GM21526 (cell line): Measurements from ENCODE around the gene ZCCHC8.
"Not testable (repeated sequence)": the region's sequence is repeated elsewhere in the genome, so short reads cannot be mapped to it uniquely, and the experiment has no call there.

ENCODE experiments used
- ATAC-seq: cut with Tn5 transposase; IDR thresholded peaks from one replicate; pipeline ENCODE4 v1.9.1; 2021; ENCODE audit warnings: moderate library complexity; ENCODE audit not compliant: unreplicated experiment, low FRiP score

The ZCCHC8 gene

GRCh38 chr12:122474324-122474716 lies 26.4 kb downstream of the ZCCHC8 start:
- ATAC-seq = no peak

DNA sequence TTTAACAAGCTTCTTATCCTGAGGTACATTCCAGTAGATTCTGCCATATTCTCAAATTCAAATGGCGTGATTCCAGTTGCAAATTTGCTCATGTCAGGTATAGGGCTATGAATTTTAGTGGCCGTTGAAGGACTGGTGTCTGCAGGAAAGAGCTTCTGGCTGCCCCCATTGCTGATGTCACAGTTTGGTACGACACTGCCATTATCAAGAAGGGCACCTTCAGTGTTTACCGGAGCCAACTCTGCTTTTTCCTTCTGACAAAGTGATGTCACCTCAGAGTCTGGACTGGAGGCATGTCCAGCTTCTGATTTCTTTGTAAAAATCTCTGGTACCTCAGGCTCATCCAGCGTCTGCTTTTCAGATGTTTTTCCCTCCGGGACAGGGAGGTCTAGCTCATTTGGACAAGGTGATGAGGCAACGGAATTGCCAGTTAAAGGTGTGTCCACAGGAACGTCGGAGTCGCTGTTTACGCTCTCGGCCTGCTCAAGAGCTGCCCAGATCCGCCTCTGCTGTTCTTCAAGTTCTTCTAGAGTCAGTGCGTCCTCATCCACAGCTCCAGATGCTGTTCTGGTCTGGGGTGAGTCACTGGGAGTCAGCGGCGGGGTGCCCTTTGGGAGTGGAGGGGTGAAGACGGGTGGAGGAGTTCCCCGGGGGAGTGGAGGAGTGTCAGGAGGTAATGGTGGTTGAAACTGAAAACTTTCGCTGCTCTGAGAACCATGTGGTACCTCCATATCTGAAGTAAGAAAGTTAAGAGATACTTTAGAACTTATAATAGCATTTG lies 27.0 kb downstream of the ZCCHC8 start:
- no peak for ATAC-seq

GRCh38 chr12:122471324-122472226 lies 29.2 kb downstream of the ZCCHC8 start:
- ATAC-seq = no peak

DNA sequence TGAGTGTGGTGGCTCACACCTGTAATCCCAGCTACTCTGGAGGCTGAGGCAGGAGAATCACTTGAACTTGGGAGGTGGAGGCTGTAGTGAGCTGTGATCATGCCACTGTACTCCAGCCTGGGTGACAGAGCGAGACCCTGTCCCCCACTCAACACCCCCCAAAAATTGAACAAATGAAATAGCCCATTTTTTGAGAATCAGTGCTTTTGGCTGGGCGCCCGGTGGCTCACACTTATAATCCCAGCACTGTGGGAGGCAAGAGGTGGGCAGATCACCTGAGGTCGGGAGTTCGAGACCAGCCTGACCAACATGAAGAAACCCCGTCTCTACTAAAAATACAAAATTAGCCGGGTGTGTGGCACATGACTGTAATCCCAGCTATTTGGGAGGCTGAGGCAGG lies 30.2 kb downstream of the ZCCHC8 start:
- not testable (repeated sequence) for ATAC-seq

DNA sequence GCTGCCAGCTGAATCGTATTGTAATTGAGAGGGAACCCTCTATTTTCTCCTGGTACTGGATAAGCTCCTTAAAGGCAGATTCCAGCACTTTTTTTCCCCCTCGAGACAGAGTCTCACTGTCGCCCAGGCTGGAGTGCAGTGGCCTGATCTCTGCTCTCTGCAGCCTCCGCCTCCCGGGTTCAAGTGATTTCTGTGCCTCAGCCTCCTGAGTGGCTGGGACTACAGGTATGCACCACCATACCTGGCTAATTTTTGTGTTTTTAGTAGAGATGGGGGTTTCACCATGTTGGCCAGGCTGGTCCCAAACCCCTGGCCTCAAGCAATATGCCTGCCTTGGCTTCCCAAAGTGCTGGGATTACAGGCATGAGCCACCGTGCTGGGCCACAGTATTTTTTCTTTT lies 30.9 kb downstream of the ZCCHC8 start:
- not testable (repeated sequence) for ATAC-seq

DNA sequence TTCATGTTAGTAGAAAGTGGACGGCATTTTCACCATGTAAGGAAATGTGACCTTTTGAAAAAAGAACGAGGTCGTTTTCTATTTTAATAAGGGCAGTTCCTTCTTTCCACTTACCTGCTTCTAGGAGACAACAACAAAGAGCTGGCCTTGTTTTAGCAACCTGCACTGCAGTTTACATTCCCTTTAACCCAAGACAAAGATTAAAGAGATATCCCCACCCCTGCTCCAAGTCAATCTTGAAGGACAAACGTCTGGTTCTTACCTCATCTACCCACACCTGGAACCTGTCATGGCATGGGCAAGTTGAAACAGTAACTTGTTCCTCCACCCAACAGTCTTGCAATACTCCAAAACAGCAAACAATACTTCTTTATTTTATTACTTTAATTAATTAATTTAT lies 32.7 kb downstream of the ZCCHC8 start:
- ATAC-seq = no peak

DNA sequence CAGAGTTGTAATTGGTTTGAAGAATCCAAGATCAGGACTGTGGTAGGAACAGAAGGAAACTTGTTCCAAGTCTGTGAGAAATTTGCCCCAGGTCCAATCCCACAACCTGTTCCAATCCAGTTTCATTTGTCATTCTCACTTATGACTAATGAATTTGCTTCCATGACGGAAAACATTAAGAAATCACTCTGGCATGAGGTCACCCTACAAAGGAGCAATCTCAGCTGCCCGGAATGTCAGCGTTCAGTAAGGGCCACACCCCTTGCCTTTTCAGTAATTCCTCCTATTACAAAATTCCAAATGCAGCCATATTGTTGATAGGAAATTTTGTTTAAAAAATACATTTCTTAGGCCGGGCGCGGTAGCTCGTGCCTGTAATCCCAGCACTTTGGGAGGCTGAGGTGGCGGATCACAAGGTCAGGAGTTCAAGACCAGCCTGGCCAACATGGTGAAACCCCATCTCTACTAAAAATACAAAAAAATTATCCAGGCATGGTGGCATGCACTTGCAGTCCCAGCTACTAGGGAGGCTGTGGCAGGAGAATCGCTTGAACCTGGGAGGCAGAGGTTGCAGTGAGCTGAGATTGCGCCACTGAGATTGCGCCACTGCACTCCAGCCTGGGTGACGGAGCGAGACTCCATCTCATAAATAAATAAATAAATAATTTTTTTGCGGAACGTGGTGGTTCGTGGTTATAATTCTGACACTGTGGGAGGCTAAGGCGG lies 36.3 kb downstream of the ZCCHC8 start:
- ATAC-seq = not testable (repeated sequence)

- ATAC-seq = no peak
Observed at GRCh38 chr12:122460641-122461040, 40.1 kb downstream of the ZCCHC8 start.

- no peak for ATAC-seq
Observed at GRCh38 chr12:122460061-122460460, 40.7 kb downstream of the ZCCHC8 start.

DNA sequence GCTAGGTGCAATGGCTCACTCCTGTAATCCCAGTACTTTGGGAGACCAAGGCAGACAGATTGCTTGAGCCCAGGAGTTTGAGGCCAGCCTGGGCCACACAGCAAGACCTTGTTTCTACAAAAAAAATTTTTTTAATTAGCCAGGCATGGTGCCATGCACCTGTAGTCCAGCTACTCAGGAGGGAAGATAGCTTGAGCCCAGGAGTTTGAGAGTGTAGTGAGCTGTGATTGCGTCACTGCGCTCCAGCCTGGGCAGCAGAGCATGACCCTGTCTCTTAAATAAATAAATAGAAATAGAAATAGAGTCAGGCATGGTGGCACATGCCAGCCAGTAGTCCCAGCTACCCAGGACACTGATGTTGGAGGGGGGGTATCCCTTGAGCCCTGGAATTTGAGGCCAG lies 41.5 kb downstream of the ZCCHC8 start:
- ATAC-seq = no peak

- no peak for ATAC-seq
Observed at GRCh38 chr12:122458105-122459035, 42.4 kb downstream of the ZCCHC8 start.

- ATAC-seq = no peak
Observed at GRCh38 chr12:122457627-122458026, 43.1 kb downstream of the ZCCHC8 start.

GRCh38 chr12:122454739-122455138 lies 46.0 kb downstream of the ZCCHC8 start:
- ATAC-seq = no peak

DNA sequence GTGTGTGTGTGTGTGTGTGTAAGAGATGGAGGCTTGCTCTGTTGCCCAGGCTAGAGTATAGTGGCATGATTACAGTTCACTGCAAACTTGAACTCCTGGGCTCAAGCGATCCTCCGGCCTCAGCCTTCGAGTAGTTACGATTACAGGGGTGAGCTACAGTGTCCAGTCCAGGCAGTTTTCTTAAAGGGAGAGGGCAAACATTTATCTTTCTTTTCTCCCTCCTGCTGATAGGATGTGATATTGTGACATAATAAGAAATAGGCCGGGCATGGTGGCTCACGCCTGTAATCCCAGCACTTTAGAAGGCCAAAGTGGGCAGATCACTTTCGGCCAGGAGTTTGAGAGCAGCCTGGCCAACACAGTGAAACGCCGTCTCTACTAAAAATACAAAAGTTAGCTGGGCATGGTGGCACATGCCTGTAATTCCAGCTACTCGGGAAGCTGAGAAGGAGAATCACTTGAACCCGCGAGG lies 46.4 kb downstream of the ZCCHC8 start:
- no peak for ATAC-seq

DNA sequence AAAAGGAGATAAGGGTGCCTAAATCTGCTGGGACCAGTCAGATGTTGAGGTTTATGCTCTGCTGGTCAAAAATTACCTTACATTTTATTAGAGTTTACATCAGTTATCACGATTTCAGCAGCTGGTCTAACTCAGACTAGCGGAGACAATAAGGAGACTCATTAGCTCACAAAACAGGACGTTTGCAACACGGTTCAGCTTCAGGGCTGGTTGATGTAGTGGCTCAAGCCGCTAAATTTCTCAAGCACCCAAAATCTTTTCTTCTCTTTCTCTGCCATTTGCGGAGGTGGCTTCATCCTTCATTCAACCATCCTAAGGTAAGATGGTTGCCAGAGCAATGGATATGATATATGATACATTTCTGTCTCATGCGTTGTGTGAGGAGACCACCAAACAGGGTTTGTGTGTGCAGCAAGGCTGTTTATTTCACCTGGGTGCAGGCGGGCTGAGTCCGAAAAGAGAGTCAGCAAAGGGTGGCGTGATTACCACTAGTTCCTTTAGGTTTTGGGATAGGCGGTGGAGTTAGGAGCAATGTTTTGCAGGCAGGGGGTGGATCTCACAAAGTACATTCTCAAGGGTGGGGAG lies 47.9 kb downstream of the ZCCHC8 start:
- ATAC-seq = no peak

DNA sequence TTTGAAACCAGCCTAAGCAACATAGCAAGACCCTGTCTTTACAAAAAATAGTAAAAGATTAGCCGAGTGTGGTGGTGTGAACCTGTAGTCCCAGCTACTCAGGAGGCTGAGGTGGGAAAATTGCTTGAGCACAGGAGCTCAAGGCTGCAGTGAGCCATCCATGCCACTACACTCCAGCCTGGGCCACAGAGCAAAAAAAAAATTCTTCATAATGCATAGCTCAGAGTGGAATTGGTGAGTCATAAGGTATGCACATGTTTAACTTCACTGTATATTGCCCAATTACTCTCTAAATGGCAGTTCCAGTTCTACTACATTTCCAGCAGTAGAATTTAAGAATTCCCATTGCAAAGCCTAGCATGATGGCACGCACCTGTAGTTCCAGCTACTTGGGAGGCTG lies 51.4 kb downstream of the ZCCHC8 start:
- no peak for ATAC-seq

GRCh38 chr12:122447825-122448224 lies 52.9 kb downstream of the ZCCHC8 start:
- ATAC-seq = not testable (repeated sequence)

DNA sequence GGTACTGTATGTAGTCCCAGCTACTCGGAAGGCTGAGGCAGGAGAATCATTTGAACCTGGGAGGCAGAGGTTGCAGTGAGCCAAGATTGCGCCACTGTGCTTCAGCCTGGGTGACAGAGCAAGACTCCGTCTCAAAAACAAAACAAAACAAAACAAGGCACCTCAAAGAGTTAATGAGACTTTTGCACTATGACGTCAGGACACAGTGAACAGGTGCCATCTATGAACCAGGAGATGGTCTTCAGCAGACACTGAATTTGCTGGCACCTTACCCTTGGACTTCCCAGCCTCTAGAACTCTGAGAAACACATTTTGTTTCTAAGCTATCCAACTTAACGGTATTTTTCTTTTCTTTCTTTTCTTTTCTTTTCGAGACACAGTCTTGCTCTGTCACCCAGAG lies 54.3 kb downstream of the ZCCHC8 start:
- ATAC-seq = not testable (repeated sequence)

- ATAC-seq = not testable (repeated sequence)
Observed at GRCh38 chr12:122444071-122444470, 56.7 kb downstream of the ZCCHC8 start.
